Stimulated activated CD4-positive, alpha-beta T cell treated with anti-CD3 and anti-CD28 coated beads, Interleukin-1b, Interleukin-23, amount 100 ng/mL, for 48 hours (primary cell): ENCODE results near the gene SOD1.
A peak's percentile ranks its signal among the peaks of the same experiment; 100 is the strongest.

ENCODE experiments used
- DNase-seq: peaks from one replicate; pipeline ENCODE4 v3.0.0-alpha.2; 2020

SOD1 gene

DNA sequence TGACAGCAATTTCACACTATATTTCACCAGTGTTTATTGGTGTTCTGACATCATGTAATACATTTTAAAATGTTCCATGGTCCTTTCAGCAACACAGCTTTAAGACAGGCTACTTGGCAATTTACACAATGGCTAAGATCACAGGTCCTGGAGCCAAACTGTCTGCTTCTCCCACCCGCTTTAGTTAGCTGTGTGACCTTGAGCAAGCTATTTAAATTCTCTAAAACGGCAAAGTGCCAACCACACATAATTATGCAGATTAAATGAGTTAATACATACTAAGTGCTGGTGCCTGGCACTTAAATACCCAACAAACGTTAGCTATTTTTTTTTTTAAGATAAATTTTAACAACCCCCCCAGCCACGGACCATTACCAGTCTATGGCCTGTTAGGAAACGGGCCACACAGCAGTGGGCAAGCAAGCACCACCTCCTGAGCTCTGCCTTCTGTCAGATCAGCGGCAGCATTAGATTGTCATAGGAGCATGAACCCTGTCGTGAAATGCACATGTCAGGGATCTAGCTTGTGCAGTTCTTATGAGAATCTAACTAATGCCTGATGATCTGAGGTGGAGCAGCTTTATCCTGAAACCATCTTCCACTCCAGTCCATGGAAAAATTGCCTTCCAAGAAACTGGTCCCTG is 26.9 kb downstream of the SOD1 start:
- DNase-seq, result no peak

DNA sequence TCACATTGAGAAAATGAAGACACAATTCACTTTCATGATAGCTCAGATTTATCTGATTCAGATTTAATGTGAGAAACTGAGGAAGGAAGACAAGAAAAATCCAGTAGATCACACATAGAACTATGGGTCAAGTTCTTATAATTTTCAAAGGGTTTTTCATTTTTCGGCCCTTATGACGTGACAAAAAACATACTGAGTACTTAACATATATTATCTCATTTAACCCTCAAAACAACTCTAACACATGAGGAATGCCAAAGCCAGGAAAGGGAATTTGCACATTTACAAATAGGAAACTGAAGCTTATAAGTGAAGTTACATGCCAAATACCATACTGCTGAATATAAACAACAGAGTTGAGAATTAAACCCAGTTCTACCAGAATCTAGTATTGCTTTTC is 27.6 kb downstream of the SOD1 start:
- no peak for DNase-seq

DNA sequence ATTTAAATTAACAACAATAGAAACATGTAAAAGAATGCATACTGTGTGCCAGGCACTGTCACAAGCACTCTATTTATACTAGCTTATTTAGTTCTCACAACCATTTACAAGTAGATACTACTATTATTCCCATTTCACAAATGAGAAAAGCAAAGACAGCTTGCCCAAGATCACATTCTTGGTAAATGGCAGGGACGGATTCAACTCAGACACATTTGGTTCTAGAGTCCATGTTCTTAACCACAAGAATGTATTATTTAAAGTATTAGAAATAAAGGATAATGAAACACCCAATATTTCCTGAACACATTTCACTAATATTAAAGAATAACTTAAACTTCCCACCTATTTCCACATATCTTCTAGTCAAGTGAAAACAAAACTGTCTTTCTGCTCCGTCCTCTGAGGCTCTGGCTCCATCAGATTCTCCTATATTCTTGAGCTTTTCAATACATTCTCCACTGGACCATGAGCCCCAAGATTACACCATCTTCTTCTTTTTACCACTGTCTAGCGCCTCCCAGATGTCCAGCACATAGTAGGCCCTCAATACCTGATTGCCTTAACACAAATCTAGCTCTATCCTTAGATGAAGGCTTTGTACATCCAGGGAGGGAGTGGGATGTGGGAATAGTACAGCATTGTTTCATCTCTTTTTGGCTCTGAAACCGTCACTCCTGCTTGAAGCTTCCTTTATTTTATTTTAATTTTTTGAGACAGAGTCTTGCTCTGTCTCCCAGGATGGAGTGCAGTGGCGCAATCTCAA is 29.3 kb downstream of the SOD1 start:
- DNase-seq, result no peak

DNA sequence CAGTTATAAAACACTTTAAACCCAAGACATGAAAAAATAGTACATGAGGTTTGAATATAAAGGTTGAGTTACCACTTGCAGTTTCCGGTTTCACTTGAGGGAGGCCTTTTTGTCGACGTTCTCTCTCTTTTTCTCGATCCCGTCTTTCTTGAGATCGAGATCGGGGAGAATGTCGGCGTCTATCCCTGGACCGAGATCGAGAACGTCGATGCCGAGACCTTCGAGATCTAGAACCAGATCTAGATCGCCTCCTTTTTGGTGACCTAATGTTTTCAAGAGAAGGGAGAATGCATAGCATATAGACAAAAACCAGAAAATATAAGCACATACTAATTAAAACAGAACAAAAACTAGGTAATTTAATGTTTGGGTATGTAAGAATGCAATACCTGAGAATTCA is 33.7 kb downstream of the SOD1 start:
- no peak for DNase-seq

DNA sequence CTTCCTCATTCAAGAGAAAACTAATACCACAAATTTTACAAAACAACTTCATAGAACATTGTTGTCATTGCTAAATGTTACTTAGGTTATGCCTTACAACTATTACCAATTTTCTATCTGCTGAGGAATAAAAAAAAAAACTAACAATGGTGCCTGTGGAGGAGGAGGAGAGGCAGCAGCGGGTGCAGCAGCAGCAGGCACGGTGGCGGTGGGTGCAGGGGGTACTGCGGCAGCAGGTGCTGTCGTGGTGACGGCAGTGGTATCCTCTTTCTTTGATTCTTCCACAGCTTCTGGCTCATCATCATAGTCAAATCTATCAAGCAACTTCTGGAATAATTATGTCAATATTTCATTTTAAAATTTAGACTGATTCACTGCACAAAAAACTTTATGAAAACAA is 36.9 kb downstream of the SOD1 start:
- no peak for DNase-seq

DNA sequence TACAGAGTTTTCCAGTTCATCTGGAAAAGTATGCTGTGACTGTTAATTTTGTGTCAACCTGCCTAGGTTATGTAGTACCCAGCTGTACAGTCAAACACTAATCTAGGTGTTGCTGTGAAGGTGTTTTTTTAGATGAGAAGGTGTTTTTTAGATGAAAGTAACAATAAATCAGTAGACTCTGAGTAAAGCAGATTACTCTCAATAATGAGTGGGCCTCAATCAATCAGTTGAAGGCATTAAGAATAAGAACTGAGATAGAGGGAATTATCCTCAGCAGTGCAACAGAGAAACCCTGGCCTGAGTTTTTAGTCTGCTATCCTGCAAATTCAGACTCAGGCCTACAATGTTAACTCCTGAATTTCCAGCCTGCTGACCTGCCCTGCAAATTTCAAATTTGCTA is 39.0 kb downstream of the SOD1 start:
- no peak for DNase-seq

DNA sequence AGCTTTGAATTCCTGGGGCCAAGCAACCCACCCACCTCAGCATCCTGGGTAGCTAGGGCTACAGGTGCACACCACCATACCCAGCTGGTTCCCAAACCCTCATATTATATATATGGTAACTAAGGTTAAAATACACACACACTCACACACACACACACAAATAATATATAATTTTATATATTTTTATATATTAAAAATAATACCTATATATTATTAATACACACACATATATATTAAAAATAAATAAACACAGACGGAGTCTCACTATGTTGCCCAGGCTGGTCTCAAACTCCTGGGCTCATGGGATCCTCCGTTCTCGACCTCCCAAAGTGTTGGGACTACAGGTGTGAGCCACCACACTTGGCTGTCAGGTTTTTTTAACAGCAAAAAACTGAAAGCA is 40.5 kb downstream of the SOD1 start:
- no peak for DNase-seq

DNA sequence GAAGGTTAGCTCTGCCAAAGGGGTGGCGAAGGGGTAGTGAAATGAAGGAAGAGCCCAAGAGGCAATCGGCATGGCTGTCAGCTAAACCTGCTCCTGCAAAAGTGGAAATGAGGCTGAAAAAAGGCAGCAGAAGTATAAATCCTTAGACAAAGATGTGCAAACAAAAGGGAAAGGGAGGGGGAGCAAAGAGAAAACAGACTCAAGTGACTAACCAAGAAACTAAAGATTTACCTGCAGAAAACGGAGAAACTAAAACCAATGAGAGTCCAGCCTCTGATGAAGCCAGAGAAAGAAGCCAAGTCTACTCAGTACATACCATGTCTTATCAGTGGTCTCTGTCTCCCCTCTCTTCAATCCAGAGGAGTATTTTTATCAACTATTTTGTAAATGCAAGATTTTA is 47.1 kb downstream of the SOD1 start:
- no peak for DNase-seq

DNA sequence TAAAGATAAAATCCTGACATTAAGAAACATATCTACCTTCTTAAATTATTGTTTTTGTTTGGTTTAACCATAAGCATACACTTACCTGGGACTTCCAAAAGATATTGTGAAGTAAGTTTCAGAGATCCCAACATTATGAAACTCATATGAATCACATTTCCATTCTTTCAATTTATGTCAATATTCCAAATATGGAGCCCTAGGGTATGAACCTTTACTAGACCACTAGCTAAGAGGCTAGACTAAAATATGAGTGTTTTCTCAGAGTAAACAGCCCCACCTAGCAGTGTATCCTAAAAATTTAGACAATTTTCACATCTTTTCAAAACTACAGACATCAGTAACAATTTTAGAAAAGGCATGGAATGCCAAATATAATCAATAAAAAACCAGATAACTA is 48.0 kb downstream of the SOD1 start:
- no peak for DNase-seq

DNA sequence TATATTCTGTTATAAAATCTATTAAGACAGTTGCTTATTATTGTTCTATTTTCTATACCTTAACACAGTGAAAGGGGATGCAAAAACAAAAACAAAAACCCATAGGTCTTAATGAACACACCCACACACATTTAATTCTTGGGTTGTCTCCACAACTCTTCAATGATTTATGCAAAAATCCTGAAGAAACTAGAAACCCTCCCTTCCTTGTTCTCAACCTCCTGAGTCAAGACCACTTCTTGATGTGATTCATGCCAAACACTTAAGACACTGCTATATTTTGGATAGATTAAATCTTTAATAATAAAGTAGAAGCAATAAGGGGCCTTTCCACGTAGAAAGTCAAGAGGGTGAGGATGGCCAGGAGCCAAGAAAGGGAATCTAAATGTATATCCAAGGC is 49.0 kb downstream of the SOD1 start:
- DNase-seq, result no peak

DNA sequence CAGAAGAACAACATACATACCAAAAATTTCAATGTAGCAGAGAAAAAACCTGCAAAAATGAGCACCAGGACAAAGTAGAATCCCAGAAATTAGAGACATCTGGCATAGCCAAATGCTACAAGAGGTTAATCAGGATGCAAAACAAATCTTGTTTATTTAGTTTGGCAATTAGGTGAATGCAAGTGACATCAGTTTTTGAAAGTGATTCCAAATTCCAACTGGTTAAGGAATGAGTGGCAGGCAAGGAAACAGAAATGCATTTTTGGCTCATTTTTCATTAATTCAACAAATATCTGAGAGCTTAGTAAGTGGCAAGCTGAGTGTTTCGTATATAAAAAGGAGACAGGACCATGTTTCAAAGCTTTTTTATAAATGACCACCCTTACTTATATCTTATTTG is 51.1 kb downstream of the SOD1 start:
- no peak for DNase-seq

DNA sequence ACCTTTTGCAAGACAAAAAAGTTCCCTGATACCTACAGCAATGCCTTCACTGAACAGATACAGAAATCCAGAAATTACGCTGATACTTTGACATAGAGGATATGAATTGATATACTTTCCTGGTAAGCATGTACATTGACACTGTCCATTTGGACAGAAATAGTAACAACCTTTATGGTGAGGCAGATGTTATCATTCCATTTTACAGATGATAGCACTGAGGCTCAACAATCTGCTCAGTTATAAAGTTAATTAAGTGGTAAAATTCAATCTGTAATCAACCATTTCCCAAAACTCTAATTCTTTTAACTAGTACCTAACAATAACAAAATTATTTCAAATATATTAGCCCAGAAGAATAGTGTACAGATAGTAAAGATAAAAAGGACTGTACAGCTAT is 51.8 kb downstream of the SOD1 start:
- no peak for DNase-seq

DNA sequence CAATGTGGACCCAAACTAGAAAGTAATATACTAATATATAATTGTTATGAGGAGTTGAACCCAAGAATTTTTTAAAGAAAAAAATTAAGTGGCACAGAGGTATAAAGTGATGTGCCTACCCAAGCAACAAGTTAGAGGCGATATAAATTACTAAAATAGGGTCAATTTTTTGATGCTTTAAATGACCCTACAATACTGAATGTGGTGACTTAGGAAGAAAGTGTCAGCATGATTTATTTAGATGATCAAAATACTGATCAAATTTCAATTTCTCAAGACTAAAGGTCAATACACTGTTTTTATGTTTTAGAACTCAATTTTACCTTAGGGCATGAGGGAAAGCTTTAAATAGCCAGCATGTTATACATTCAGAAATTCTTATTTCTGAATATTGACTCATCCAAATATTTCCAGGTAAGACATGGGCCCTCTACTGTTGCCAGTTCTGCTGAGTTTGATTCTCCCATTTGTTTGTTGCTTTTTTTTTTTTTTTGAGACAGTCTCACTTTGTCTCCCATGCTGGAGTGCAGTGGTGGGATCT is 52.3 kb downstream of the SOD1 start:
- DNase-seq, result no peak

DNA sequence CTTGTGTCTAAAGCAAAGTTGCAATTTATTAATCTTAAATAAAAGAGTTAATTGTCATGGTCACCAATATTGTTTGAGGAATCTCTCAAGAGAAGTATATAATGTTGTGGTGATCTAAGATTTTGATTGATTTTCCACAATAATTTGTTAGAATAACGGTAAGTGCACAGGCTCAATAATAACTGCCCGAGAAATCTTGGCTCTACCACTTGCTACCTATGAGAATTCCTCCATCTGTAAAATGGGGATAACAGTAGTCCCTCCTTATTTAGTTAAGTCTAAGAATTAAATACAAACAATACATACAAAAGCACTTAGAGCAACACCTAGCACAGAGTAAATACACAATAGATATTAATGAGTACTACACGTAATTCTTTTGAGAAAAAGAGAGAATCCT is 53.6 kb downstream of the SOD1 start:
- no peak for DNase-seq

DNA sequence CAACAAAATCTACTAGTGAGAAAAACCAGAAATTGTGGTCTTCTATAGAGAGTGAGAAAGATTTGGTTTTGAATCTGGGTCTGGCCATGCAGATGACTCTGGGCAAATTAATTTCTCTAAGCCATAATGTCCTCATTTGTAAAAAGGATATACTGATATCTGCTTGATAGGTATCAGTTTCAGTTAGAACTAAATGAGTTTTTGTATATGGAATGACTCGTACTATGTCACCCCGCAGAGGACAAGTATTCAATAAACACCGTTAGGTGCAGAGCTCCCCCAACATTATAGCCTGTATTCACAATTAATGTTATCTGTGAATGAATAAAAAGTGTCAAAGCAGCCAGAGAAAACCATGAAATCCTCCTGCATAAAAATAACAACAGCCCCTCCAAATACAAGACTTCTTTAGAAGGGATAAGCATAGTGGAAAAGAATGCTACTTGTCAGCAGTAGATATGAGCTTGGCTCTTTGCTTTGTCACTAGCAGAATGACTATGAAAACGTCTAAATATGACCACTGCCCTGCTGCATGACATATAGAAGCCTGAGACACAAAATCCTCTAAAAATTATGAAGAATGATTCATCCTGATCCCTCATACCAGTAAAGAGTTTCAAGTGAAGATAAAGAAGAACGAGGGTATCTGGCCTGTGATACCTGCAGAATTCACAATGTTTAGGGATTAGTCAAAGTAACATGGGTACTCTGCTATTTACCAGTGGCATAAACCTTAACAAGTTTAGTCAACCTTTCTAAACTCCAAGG is 54.7 kb downstream of the SOD1 start:
- DNase-seq, result peak; percentile 5

DNA sequence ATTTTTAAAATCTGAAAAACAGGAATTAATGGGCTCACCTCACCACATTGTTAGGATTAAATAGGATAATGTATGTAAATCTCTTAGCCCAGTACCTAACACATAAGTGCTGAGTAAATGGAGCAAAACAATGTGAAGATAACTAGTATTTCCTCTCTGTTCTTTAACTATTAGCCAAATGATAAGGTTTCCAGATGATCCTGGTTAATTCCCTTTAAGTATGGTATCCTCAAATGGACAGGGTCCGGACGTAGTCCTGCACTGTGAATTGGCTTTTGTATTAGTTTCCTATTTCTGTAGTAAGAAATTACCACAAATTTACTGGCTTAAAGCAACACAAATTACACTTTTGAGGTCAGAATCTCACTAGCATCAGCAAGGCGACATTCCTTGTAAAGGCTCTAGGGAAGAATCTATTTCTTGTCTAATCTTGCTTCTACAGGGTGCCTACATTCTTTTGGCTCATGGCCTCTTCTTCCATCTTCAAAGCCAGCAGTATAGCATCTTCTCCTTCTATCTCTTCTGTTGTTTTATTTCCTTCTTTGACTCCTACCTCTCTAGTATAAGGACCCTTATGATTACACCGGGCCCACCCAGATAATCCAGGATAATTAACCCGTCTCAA is 55.4 kb downstream of the SOD1 start:
- no peak for DNase-seq

DNA sequence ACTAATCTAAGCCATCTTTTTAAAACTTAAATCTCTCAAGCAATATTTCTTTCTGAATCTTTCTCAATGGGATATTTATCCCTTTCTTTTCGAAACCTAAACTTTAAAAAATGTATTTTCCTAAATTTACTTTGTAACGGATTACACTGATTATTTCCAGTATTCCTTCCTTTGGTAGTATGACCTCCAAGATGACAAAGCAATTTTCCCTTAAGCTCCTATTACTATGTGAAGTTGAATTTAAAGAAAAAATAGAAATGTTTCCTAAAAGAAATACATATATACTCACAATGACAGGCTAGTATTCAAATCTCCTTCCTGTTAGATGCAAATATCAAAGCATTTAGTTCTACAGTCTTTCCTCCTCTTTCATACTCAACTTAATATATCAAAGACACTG is 56.6 kb downstream of the SOD1 start:
- no peak for DNase-seq
